HG02588 (cell line): Measurements from ENCODE around the gene KHDRBS2.

ENCODE experiments used
- ATAC-seq: cut with Tn5 transposase; IDR thresholded peaks from one replicate; pipeline ENCODE4 v1.9.1; 2021; ENCODE audit warnings: mild to moderate bottlenecking, moderate library complexity; ENCODE audit not compliant: unreplicated experiment

KHDRBS2 gene

GRCh38 chr6:62192593-62192992 is 93.4 kb downstream of the KHDRBS2 start:
- no peak for ATAC-seq

GRCh38 chr6:62175195-62175594 is 110.8 kb downstream of the KHDRBS2 start:
- ATAC-seq: no peak

GRCh38 chr6:62174548-62174947 is 111.5 kb downstream of the KHDRBS2 start:
- no peak for ATAC-seq

- ATAC-seq: no peak
These were observed 118.3 kb downstream of the KHDRBS2 start for GRCh38 chr6:62167736-62168135.

- no peak for ATAC-seq
These were observed 123.2 kb downstream of the KHDRBS2 start for GRCh38 chr6:62162858-62163257.

GRCh38 chr6:62152796-62153195 is 133.2 kb downstream of the KHDRBS2 start:
- no peak for ATAC-seq

GRCh38 chr6:62150048-62150663 is 135.9 kb downstream of the KHDRBS2 start:
- peak; percentile 71 for ATAC-seq

GRCh38 chr6:62146954-62147853 is 138.8 kb downstream of the KHDRBS2 start:
- ATAC-seq: no peak

- ATAC-seq: no peak
These were observed 156.9 kb downstream of the KHDRBS2 start for GRCh38 chr6:62129127-62129526.

GRCh38 chr6:62119401-62119800 is 166.6 kb downstream of the KHDRBS2 start:
- ATAC-seq: no peak

- ATAC-seq: no peak
These were observed 182.7 kb downstream of the KHDRBS2 start for GRCh38 chr6:62103186-62103859.

- ATAC-seq: no peak
These were observed 183.6 kb downstream of the KHDRBS2 start for GRCh38 chr6:62102387-62102786.

- ATAC-seq: no peak
These were observed 195.4 kb downstream of the KHDRBS2 start for GRCh38 chr6:62090442-62091229.

GRCh38 chr6:62089781-62090180 is 196.2 kb downstream of the KHDRBS2 start:
- ATAC-seq: no peak

- no peak for ATAC-seq
These were observed 200.0 kb downstream of the KHDRBS2 start for GRCh38 chr6:62086047-62086446.

- ATAC-seq: no peak
These were observed 210.2 kb downstream of the KHDRBS2 start for GRCh38 chr6:62075869-62076268.

- ATAC-seq: no peak
These were observed 226.1 kb downstream of the KHDRBS2 start for GRCh38 chr6:62059901-62060300.

- ATAC-seq: no peak
These were observed 228.7 kb downstream of the KHDRBS2 start for GRCh38 chr6:62057300-62057699.

- ATAC-seq: no peak
These were observed 240.5 kb downstream of the KHDRBS2 start for GRCh38 chr6:62045502-62045901.

GRCh38 chr6:62043084-62043483 is 242.9 kb downstream of the KHDRBS2 start:
- no peak for ATAC-seq

GRCh38 chr6:62042429-62042828 is 243.6 kb downstream of the KHDRBS2 start:
- no peak for ATAC-seq
